ENCODE results near the gene ADCY4. TPM values are rescaled to one million over a fixed set of nuclear protein-coding genes. Genes with fewer than 3 reads are reported as not detected.
A peak's percentile ranks its signal among the peaks of the same experiment; 100 is the strongest.

Gene ADCY4
- total RNA-seq, 1 experiment from 2014 or later: 0.86 TPM

DNA sequence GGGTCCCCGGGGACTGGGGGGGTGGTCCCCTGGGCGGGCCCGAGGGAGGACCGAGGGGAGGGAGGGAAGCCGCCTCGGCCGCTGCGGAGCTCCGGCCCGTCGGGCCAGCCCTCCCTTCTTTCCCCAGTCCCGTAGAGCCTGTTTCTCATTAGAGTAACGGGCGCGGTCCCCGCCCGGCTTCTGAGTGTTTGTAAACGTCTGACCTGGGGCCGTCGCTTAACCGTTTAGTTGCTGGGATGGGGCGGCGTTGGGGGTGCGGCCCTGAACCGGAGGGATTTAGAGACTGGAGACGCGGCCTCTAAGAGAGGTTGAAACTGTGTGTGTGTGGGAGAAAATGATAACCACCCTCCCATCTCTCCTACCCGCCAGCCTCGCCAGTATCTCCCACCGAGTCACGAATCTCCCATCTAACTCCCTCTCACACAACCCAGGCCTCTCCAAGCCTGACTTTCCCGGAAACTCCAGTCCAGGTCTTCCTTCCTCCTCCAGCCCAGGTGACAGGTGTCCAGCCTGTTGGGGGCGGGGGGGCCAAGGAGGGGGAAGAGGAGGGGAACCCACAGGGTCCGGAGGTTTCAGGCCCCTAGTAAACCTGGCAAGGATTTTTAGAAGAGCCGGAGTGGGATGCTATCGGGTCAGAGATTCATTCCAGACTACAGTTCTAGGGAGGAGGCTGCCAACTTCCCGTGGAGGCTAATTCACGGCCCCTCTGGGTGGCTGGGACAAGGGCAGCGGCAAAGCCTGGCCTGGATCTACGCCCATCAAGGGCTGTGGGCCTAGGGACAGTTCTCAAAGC is 32.0 kb upstream of the ADCY4 start (continued):
- TF ChIP-seq, protein P1, sequence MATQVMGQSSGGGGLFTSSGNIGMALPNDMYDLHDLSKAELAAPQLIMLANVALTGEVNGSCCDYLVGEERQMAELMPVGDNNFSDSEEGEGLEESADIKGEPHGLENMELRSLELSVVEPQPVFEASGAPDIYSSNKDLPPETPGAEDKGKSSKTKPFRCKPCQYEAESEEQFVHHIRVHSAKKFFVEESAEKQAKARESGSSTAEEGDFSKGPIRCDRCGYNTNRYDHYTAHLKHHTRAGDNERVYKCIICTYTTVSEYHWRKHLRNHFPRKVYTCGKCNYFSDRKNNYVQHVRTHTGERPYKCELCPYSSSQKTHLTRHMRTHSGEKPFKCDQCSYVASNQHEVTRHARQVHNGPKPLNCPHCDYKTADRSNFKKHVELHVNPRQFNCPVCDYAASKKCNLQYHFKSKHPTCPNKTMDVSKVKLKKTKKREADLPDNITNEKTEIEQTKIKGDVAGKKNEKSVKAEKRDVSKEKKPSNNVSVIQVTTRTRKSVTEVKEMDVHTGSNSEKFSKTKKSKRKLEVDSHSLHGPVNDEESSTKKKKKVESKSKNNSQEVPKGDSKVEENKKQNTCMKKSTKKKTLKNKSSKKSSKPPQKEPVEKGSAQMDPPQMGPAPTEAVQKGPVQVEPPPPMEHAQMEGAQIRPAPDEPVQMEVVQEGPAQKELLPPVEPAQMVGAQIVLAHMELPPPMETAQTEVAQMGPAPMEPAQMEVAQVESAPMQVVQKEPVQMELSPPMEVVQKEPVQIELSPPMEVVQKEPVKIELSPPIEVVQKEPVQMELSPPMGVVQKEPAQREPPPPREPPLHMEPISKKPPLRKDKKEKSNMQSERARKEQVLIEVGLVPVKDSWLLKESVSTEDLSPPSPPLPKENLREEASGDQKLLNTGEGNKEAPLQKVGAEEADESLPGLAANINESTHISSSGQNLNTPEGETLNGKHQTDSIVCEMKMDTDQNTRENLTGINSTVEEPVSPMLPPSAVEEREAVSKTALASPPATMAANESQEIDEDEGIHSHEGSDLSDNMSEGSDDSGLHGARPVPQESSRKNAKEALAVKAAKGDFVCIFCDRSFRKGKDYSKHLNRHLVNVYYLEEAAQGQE (IDR thresholded peaks at IDR 0.05; ENCODE audit: low read depth): no peak
- no peak for TF ChIP-seq POLR2A (IDR thresholded peaks at IDR 0.05; ENCODE audit: borderline replicate concordance, extremely low read depth, insufficient read depth, insufficient read length)
- TF ChIP-seq, protein P2, sequence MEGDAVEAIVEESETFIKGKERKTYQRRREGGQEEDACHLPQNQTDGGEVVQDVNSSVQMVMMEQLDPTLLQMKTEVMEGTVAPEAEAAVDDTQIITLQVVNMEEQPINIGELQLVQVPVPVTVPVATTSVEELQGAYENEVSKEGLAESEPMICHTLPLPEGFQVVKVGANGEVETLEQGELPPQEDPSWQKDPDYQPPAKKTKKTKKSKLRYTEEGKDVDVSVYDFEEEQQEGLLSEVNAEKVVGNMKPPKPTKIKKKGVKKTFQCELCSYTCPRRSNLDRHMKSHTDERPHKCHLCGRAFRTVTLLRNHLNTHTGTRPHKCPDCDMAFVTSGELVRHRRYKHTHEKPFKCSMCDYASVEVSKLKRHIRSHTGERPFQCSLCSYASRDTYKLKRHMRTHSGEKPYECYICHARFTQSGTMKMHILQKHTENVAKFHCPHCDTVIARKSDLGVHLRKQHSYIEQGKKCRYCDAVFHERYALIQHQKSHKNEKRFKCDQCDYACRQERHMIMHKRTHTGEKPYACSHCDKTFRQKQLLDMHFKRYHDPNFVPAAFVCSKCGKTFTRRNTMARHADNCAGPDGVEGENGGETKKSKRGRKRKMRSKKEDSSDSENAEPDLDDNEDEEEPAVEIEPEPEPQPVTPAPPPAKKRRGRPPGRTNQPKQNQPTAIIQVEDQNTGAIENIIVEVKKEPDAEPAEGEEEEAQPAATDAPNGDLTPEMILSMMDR (IDR thresholded peaks at IDR 0.05 in 2 of 3, conservative IDR thresholded peaks at IDR 0.05 in 1 of 3; ENCODE audit: borderline replicate concordance in 1 of 3, insufficient read depth in 1 of 3, low read depth in 2 of 3, low read length in 2 of 3): no peak
- TF ChIP-seq, protein P3, sequence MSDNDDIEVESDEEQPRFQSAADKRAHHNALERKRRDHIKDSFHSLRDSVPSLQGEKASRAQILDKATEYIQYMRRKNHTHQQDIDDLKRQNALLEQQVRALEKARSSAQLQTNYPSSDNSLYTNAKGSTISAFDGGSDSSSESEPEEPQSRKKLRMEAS (IDR thresholded peaks at IDR 0.05): no peak; the same call in 1 of the 2 replicates
- TF ChIP-seq ZFX (IDR thresholded peaks at IDR 0.05): peak; percentile 68
- no peak for TF ChIP-seq CBX3 (IDR thresholded peaks at IDR 0.05; ENCODE audit: low read depth)
- TF ChIP-seq POLR2AphosphoS5 (IDR thresholded peaks at IDR 0.05; ENCODE audit: low read depth, low read length): peak; percentile 62
